HG02885 (cell line): ENCODE measurements around the gene SLC30A3.
"Not testable (repeated sequence)": the region's sequence is repeated elsewhere in the genome, so short reads cannot be mapped to it uniquely, and the experiment has no call there.

Experiments used
- ATAC-seq: cut with Tn5 transposase; IDR thresholded peaks from one replicate; pipeline ENCODE4 v1.9.1; 2021; ENCODE audit warnings: mild to moderate bottlenecking; ENCODE audit not compliant: unreplicated experiment, poor library complexity

The SLC30A3 gene

GRCh38 chr2:27262379-27263286 is at the start of gene SLC30A3:
Gene SLC30A3 (minus strand): TSS chr2:27263047. CDS start chr2:27262906, 141 bp downstream.
- peak; percentile 65 for ATAC-seq

GRCh38 chr2:27312152-27312551 is 49.3 kb upstream of the SLC30A3 start:
- ATAC-seq, result no peak

- ATAC-seq, result no peak
These were observed 46.8 kb upstream of the SLC30A3 start for GRCh38 chr2:27309651-27310050.

- no peak for ATAC-seq
These were observed 45.6 kb upstream of the SLC30A3 start, which contains the start of gene UCN for GRCh38 chr2:27308359-27308881. Gene UCN (minus strand): TSS chr2:27308445. CDS start chr2:27307895, 550 bp downstream.

- no peak for ATAC-seq
These were observed 44.9 kb upstream of the SLC30A3 start for GRCh38 chr2:27307545-27308358.

GRCh38 chr2:27307287-27307544 is 44.4 kb upstream of the SLC30A3 start:
- no peak for ATAC-seq

GRCh38 chr2:27306573-27307286 is 43.9 kb upstream of the SLC30A3 start:
- ATAC-seq, result no peak

- no peak for ATAC-seq
These were observed 43.3 kb upstream of the SLC30A3 start for GRCh38 chr2:27306136-27306535.

GRCh38 chr2:27305516-27305915 is 42.7 kb upstream of the SLC30A3 start:
- ATAC-seq, result no peak

- ATAC-seq, result no peak
These were observed 41.8 kb upstream of the SLC30A3 start for GRCh38 chr2:27304488-27305240.

GRCh38 chr2:27303093-27304025 is 40.5 kb upstream of the SLC30A3 start:
- no peak for ATAC-seq

GRCh38 chr2:27300606-27301005 is 37.8 kb upstream of the SLC30A3 start:
- not testable (repeated sequence) for ATAC-seq

GRCh38 chr2:27298391-27299080 is 35.7 kb upstream of the SLC30A3 start:
- ATAC-seq, result no peak

GRCh38 chr2:27297195-27297594 is 34.3 kb upstream of the SLC30A3 start:
- no peak for ATAC-seq

GRCh38 chr2:27296481-27296880 is 33.6 kb upstream of the SLC30A3 start:
- ATAC-seq, result no peak

- no peak for ATAC-seq
These were observed 32.1 kb upstream of the SLC30A3 start for GRCh38 chr2:27294928-27295327.

- ATAC-seq, result no peak
These were observed 29.0 kb upstream of the SLC30A3 start for GRCh38 chr2:27291865-27292264.

GRCh38 chr2:27290549-27290948 is 27.7 kb upstream of the SLC30A3 start:
- ATAC-seq, result no peak
